Mesothelial cell of epicardium (in vitro differentiated cells): Measurements from ENCODE around the gene C8G. TPM values are rescaled to one million over a fixed set of nuclear protein-coding genes. Genes with fewer than 3 reads are reported as not detected.

ENCODE experiments used
- DNase-seq, 2 experiments: peaks; one replicate each; pipeline ENCODE4 v3.0.0; 2021; ENCODE audit warnings: low spot score in 2 of 2; ENCODE audit not compliant: unreplicated experiment in 2 of 2
- H3K27ac Mint-ChIP-seq: 2 replicates; pipeline ENCODE4 v1.8.0; 2021; ENCODE audit warnings: mixed read lengths
- H3K27me3 Mint-ChIP-seq: 2 replicates; pipeline ENCODE4 v1.8.0; 2021; ENCODE audit warnings: low read depth, mixed read lengths
- H3K36me3 Mint-ChIP-seq: 2 replicates; pipeline ENCODE4 v1.8.0; 2021; ENCODE audit warnings: mixed read lengths
- H3K4me1 Mint-ChIP-seq: 2 replicates; pipeline ENCODE4 v1.8.0; 2021; ENCODE audit warnings: mixed read lengths
- H3K4me3 Mint-ChIP-seq: 2 replicates; pipeline ENCODE4 v1.8.0; 2021; ENCODE audit warnings: mild to moderate bottlenecking, moderate library complexity, mixed read lengths
- H3K9me3 Mint-ChIP-seq: 2 replicates; pipeline ENCODE4 v1.8.0; 2021; ENCODE audit warnings: mixed read lengths
- CTCF ChIP-seq: fragments of 200-600 bp; sonication (generic); IDR thresholded peaks from one replicate; pipeline ENCODE4 v1.5.0; 2021; ENCODE audit warnings: antibody characterized with exemption; ENCODE audit not compliant: unreplicated experiment
- total RNA-seq: library from RNA; stranded (reverse); gene quantifications from 3 replicates; pipeline ENCODE4 v1.2.1, GENCODE V29; 2021

The C8G gene
- total RNA-seq, 1 donor from 2014 or later: 1.5 TPM

- H3K4me3 Mint-ChIP-seq: no peak overlapping the region
- peaks cover 4% of the 10 kb centered on the region for H3K27me3 Mint-ChIP-seq
- no peak for DNase-seq
- no peaks in the 10 kb centered on the region for H3K36me3 Mint-ChIP-seq
- no peak overlapping the region for H3K27ac Mint-ChIP-seq
- no peaks in the 10 kb centered on the region for H3K9me3 Mint-ChIP-seq
- H3K4me1 Mint-ChIP-seq: peaks cover 3% of the 10 kb centered on the region
- no peak for TF ChIP-seq CTCF
These were observed 25.3 kb downstream of the C8G start for GRCh38 chr9:136970361-136970760.

- peaks cover 6% of the 10 kb centered on the region for H3K27me3 Mint-ChIP-seq
- no peak for DNase-seq
- no peak overlapping the region for H3K4me3 Mint-ChIP-seq
- no peak overlapping the region for H3K27ac Mint-ChIP-seq
- TF ChIP-seq CTCF: no peak
- no peaks in the 10 kb centered on the region for H3K36me3 Mint-ChIP-seq
- H3K9me3 Mint-ChIP-seq: no peaks in the 10 kb centered on the region
- peaks cover 3% of the 10 kb centered on the region for H3K4me1 Mint-ChIP-seq
These were observed 26.7 kb downstream of the C8G start for GRCh38 chr9:136971746-136972145.

GRCh38 chr9:136972335-136972734 lies 27.3 kb downstream of the C8G start:
- no peak for DNase-seq
- TF ChIP-seq CTCF: no peak
- peaks cover 8% of the 10 kb centered on the region for H3K27me3 Mint-ChIP-seq
- H3K36me3 Mint-ChIP-seq: no peaks in the 10 kb centered on the region
- H3K27ac Mint-ChIP-seq: no peak overlapping the region
- no peak overlapping the region for H3K4me3 Mint-ChIP-seq
- peaks cover 3% of the 10 kb centered on the region for H3K4me1 Mint-ChIP-seq
- no peaks in the 10 kb centered on the region for H3K9me3 Mint-ChIP-seq

GRCh38 chr9:136972743-136973142 lies 27.7 kb downstream of the C8G start:
- H3K27ac Mint-ChIP-seq: no peak overlapping the region
- no peaks in the 10 kb centered on the region for H3K36me3 Mint-ChIP-seq
- H3K4me3 Mint-ChIP-seq: no peak overlapping the region
- H3K27me3 Mint-ChIP-seq: peaks cover 10% of the 10 kb centered on the region
- DNase-seq: no peak
- no peak for TF ChIP-seq CTCF
- no peaks in the 10 kb centered on the region for H3K9me3 Mint-ChIP-seq
- peaks cover 5% of the 10 kb centered on the region for H3K4me1 Mint-ChIP-seq

- H3K4me1 Mint-ChIP-seq: peaks cover 5% of the 10 kb centered on the region
- H3K9me3 Mint-ChIP-seq: no peaks in the 10 kb centered on the region
- no peaks in the 10 kb centered on the region for H3K36me3 Mint-ChIP-seq
- TF ChIP-seq CTCF: no peak
- H3K4me3 Mint-ChIP-seq: no peak overlapping the region
- H3K27me3 Mint-ChIP-seq: peaks cover 10% of the 10 kb centered on the region
- no peak for DNase-seq
- no peak overlapping the region for H3K27ac Mint-ChIP-seq
These were observed 28.9 kb downstream of the C8G start for GRCh38 chr9:136973618-136974617.
